Measurements from ENCODE around the gene IGFLR1. TPM values are rescaled to one million over a fixed set of nuclear protein-coding genes. Genes with fewer than 3 reads are reported as not detected.

Gene IGFLR1
- total and polyA plus RNA-seq, 2 of the 4 experiments (the other 2 are of a cell fraction): 0.72 to 2.7 TPM

GRCh38 chr19:35752746-35753350 lies 10.6 kb upstream of the IGFLR1 start:
- dilution Hi-C loops (cut with HindIII; ENCODE audit: low sequenced_read_pairs, unreplicated experiment): no loop called here

More at GRCh38 chr19:35752746-35753350, 10.6 kb upstream of the IGFLR1 start:
- Histone ChIP-seq H3K27me3 (ENCODE audit: control insufficient read depth, insufficient read depth, low read length) (no peaks in the 10 kb centered on the region), H2BK15ac (ENCODE audit: low read depth, low read length) (no peak overlapping the region), H2BK5ac (ENCODE audit: low read depth, low read length, poor library complexity, severe bottlenecking) (no peak overlapping the region), H3K4me3 (ENCODE audit: insufficient read depth, low read depth, low read length) (no peak overlapping the region), H2AK9ac (replicated peaks; ENCODE audit: low read depth, low read length, poor library complexity) (no peak overlapping the region), H3K4me1 (ENCODE audit: control insufficient read depth, insufficient read depth, low read length) (peaks cover 16% of the 10 kb centered on the region), H3K14ac (replicated peaks; ENCODE audit: low read depth, low read length) (no peak overlapping the region), H3K18ac (ENCODE audit: low read depth, low read length) (no peak overlapping the region), H4K91ac (ENCODE audit: insufficient read depth, low read depth, low read length) (no peak overlapping the region), H2AFZ (replicated peaks; ENCODE audit: low read length, poor library complexity) (no peak overlapping the region), H3K79me1 (ENCODE audit: low read depth in 1 of 2, low read length in 2 of 2) (peaks cover 13 to 63% of the 10 kb centered on the region in 2 experiments; a peak in 3 of 4 replicates), H4K20me1 (ENCODE audit: insufficient read depth, low read length) (peaks cover 6% of the 10 kb centered on the region; the same call in 1 of the 2 replicates), H4K8ac (ENCODE audit: low read depth in 2 of 2, low read length in 2 of 2) (no peak overlapping the region), H3K9me3 (ENCODE audit: control insufficient read depth, insufficient read depth, low read length) (no peaks in the 10 kb centered on the region), H2BK120ac (ENCODE audit: low read depth, low read length) (no peak overlapping the region), H3K36me3 (ENCODE audit: control insufficient read depth, insufficient read depth, low read length) (peaks cover 29% of the 10 kb centered on the region; the same call in 1 of the 2 replicates), H3K23ac (ENCODE audit: low read depth, low read length) (no peak overlapping the region), H2BK20ac (ENCODE audit: low read depth, low read length) (no peak overlapping the region), H3K27ac (ENCODE audit: insufficient read depth, low read length) (no peak overlapping the region), H3K56ac (ENCODE audit: extremely low read depth, insufficient read depth, low read length) (no peak overlapping the region), H3K4ac (ENCODE audit: low read depth, low read length) (no peak overlapping the region), H4K5ac (ENCODE audit: low read depth, low read length) (no peak overlapping the region), H3K4me2 (ENCODE audit: low read depth, low read length) (no peak overlapping the region), H3K9ac (ENCODE audit: low read depth, low read length) (no peak overlapping the region), H3K9me1 (ENCODE audit: insufficient read depth, low read length) (0 out of 2 replicates have a peak, but pooled peaks cover 8% of the 10 kb centered on the region), H2AK5ac (ENCODE audit: low read depth, low read length) (no peak overlapping the region)
- intact Hi-C loops (cut with micrococcal nuclease): no loop called here
- POLR2A ChIA-PET (ENCODE audit: unreplicated experiment): no interaction called here
- no peak for TF ChIP-seq FOS (IDR thresholded peaks at IDR 0.05; ENCODE audit: low read depth, low read length)
- no peak for TF ChIP-seq CHD1 (IDR thresholded peaks at IDR 0.05; ENCODE audit: low read depth, low read length)
- in situ Hi-C loops (cut with MboI; ENCODE audit: low sequenced_read_pairs): no loop called here
- 95% methylated on average over 4 of the region's 20 CpGs; no CpG with 5 or more reads in 1 of the 2 experiments for WGBS, 2 experiments (ENCODE audit: extremely low coverage in 2 of 2, insufficient read length in 1 of 2)
- CTCF ChIA-PET: no interaction called here
- no TSS peak for BruUV-seq (replicated peaks)
- no peak for DNase-seq
- ATAC-seq (ENCODE audit: low read depth): no peak
